Mucosa of descending colon (tissue), 3 donors: ENCODE measurements around the gene NKX3-2. TPM values are rescaled to one million over a fixed set of nuclear protein-coding genes. Genes with fewer than 3 reads are reported as not detected.

Experiments
- ATAC-seq: fragments of 200-7000 bp; cut with Tn5 transposase; one replicate; pipeline ENCODE4 v1.9.1; 2020; ENCODE audit warnings: mild to moderate bottlenecking, moderate library complexity
- DNase-seq, 3 donors: peaks; one replicate each; pipeline ENCODE4 v3.0.0-alpha.2; 2020
- H3K36me3 ChIP-seq: fragments of 200-600 bp; one replicate; pipeline ENCODE4 v1.8.0; 2021; ENCODE audit warnings: low read depth, mild to moderate bottlenecking
- H3K4me1 ChIP-seq: fragments of 200-600 bp; one replicate; pipeline ENCODE4 v1.8.0; 2021; ENCODE audit warnings: low read depth, mild to moderate bottlenecking
- H3K4me3 ChIP-seq: fragments of 200-600 bp; one replicate; pipeline ENCODE4 v1.8.0; 2021; ENCODE audit warnings: mild to moderate bottlenecking
- H3K9me3 ChIP-seq: fragments of 200-600 bp; one replicate; pipeline ENCODE4 v1.8.0; 2021; ENCODE audit warnings: mild to moderate bottlenecking
- CTCF ChIP-seq: fragments of 200-600 bp; IDR thresholded peaks from one replicate; pipeline ENCODE4 v1.8.0; 2022; ENCODE audit warnings: antibody characterized with exemption, mild to moderate bottlenecking
- intact Hi-C, 2 donors: fragments of 100-400 bp; cut with DNase I in 1 of 2; cut with micrococcal nuclease in 1 of 2; formaldehyde crosslinking; loops; one replicate each; pipeline versions ENCODE4 v1.11.0 to v1.11.1; 2022; cut with DNase I, micrococcal nuclease
- total RNA-seq, 3 donors: library from RNA; stranded (reverse); fragmentation: NEBNext Ultra II Directional in 2 of 3; extraction: Animal tissue kit (Norgen Biotek cat#: 25700) in 2 of 3; gene quantifications; one replicate each; pipeline versions ENCODE4 v1.2.1 to v1.2.4, GENCODE V29; 2021 to 2023
- donor health status: DM: no; HTN: no; CAD: no; lungs with moderate emphysema.
- donor health status: DM: no; HTN: no; CAD: no.
- donor health status: DM: no; HTN: yes; CAD: no.

NKX3-2 gene
- total RNA-seq, 3 donors from 2014 or later: 0.61 to 26.3 (median 0.72) TPM

GRCh38 chr4:13537011-13537831, 7.1 kb downstream of the NKX3-2 start:
- H3K4me3 ChIP-seq: no peak overlapping the region
- no peak for TF ChIP-seq CTCF
- no peak for DNase-seq
- H3K4me1 ChIP-seq: peaks cover 10% of the 10 kb centered on the region
- intact Hi-C loops: no loop called here
- no peaks in the 10 kb centered on the region for H3K36me3 ChIP-seq
- no peak for ATAC-seq
- H3K9me3 ChIP-seq: no peaks in the 10 kb centered on the region

GRCh38 chr4:13536607-13537006, 7.7 kb downstream of the NKX3-2 start:
- intact Hi-C loops: no loop called here
- H3K4me1 ChIP-seq: peaks cover 4% of the 10 kb centered on the region
- no peak for TF ChIP-seq CTCF

GRCh38 chr4:13535708-13536361, 8.5 kb downstream of the NKX3-2 start:
- intact Hi-C loops: no loop called here
- TF ChIP-seq CTCF: no peak
- ATAC-seq (no peak), DNase-seq (no peak)
- no peak overlapping the region for H3K4me3 ChIP-seq
- H3K9me3 ChIP-seq: no peaks in the 10 kb centered on the region
- no peaks in the 10 kb centered on the region for H3K36me3 ChIP-seq
- H3K4me1 ChIP-seq: peaks cover 4% of the 10 kb centered on the region

More at GRCh38 chr4:13536607-13537006, 7.7 kb downstream of the NKX3-2 start:
- no peak overlapping the region for H3K4me3 ChIP-seq
- DNase-seq (no peak), ATAC-seq (no peak)
- no peaks in the 10 kb centered on the region for H3K36me3 ChIP-seq
- no peaks in the 10 kb centered on the region for H3K9me3 ChIP-seq

- peaks cover 4% of the 10 kb centered on the region for H3K4me1 ChIP-seq
- DNase-seq (no peak), ATAC-seq (no peak)
- H3K36me3 ChIP-seq: no peaks in the 10 kb centered on the region
- TF ChIP-seq CTCF: no peak
- H3K9me3 ChIP-seq: no peaks in the 10 kb centered on the region
- intact Hi-C loops: no loop called here
- H3K4me3 ChIP-seq: no peak overlapping the region
Observed at GRCh38 chr4:13535118-13535517, 9.2 kb downstream of the NKX3-2 start.

GRCh38 chr4:13534344-13535063, 9.8 kb downstream of the NKX3-2 start:
- ATAC-seq (no peak), DNase-seq (no peak)
- H3K4me1 ChIP-seq: no peaks in the 10 kb centered on the region
- H3K9me3 ChIP-seq: no peaks in the 10 kb centered on the region
- H3K36me3 ChIP-seq: no peaks in the 10 kb centered on the region
- intact Hi-C loops: no loop called here
- TF ChIP-seq CTCF: no peak
- H3K4me3 ChIP-seq: no peak overlapping the region
